ENCODE results near the gene GNB1.

GNB1 gene

GRCh38 chr1:1786836-1787605, 103.9 kb downstream of the GNB1 start:
- Histone ChIP-seq H3K9me3 (no peaks in the 10 kb centered on the region), H3K36me3 (peaks cover 74% of the 10 kb centered on the region), H3K27ac (peak overlapping the region; percentile 88), H3K4me3 (ENCODE audit: low read depth in 1 of 2, low read length in 1 of 2) (no peak overlapping the region), H3K27me3 (no peaks in the 10 kb centered on the region), H3K4me1 (ENCODE audit: control insufficient read depth in 1 of 2, insufficient read depth in 1 of 2, low read depth in 1 of 2, low read length in 1 of 2) (peaks cover 41 to 51% of the 10 kb centered on the region in 2 experiments)
- TF ChIP-seq, protein P1, sequence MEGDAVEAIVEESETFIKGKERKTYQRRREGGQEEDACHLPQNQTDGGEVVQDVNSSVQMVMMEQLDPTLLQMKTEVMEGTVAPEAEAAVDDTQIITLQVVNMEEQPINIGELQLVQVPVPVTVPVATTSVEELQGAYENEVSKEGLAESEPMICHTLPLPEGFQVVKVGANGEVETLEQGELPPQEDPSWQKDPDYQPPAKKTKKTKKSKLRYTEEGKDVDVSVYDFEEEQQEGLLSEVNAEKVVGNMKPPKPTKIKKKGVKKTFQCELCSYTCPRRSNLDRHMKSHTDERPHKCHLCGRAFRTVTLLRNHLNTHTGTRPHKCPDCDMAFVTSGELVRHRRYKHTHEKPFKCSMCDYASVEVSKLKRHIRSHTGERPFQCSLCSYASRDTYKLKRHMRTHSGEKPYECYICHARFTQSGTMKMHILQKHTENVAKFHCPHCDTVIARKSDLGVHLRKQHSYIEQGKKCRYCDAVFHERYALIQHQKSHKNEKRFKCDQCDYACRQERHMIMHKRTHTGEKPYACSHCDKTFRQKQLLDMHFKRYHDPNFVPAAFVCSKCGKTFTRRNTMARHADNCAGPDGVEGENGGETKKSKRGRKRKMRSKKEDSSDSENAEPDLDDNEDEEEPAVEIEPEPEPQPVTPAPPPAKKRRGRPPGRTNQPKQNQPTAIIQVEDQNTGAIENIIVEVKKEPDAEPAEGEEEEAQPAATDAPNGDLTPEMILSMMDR (IDR thresholded peaks at IDR 0.05), result no peak

GRCh38 chr1:1785666-1786065, 105.2 kb downstream of the GNB1 start:
- Histone ChIP-seq H3K4me3 (ENCODE audit: low read depth in 1 of 2, low read length in 1 of 2) (no peak overlapping the region), H3K27ac (peak overlapping the region; percentile 88), H3K27me3 (no peaks in the 10 kb centered on the region), H3K4me1 (ENCODE audit: control insufficient read depth in 1 of 2, insufficient read depth in 1 of 2, low read depth in 1 of 2, low read length in 1 of 2) (peaks cover 53 to 63% of the 10 kb centered on the region in 2 experiments), H3K36me3 (peaks cover 62% of the 10 kb centered on the region), H3K9me3 (no peaks in the 10 kb centered on the region)
- TF ChIP-seq, protein P1 (IDR thresholded peaks at IDR 0.05), result no peak

- Histone ChIP-seq H3K9me3 (no peaks in the 10 kb centered on the region), H3K4me1 (ENCODE audit: control insufficient read depth in 1 of 2, insufficient read depth in 1 of 2, low read depth in 1 of 2, low read length in 1 of 2) (peaks cover 53 to 61% of the 10 kb centered on the region in 2 experiments), H3K27ac (peak overlapping the region; percentile 88), H3K36me3 (peaks cover 55% of the 10 kb centered on the region), H3K27me3 (no peaks in the 10 kb centered on the region), H3K4me3 (ENCODE audit: low read depth in 1 of 2, low read length in 1 of 2) (no peak overlapping the region)
- TF ChIP-seq, protein P1 (IDR thresholded peaks at IDR 0.05), result no peak
Measured at GRCh38 chr1:1784933-1785332, 106.0 kb downstream of the GNB1 start.

GRCh38 chr1:1783320-1783719, 107.6 kb downstream of the GNB1 start:
- Histone ChIP-seq H3K27me3 (no peaks in the 10 kb centered on the region), H3K4me1 (ENCODE audit: control insufficient read depth in 1 of 2, insufficient read depth in 1 of 2, low read depth in 1 of 2, low read length in 1 of 2) (peaks cover 44 to 50% of the 10 kb centered on the region in 2 experiments), H3K9me3 (no peaks in the 10 kb centered on the region), H3K27ac (peak overlapping the region; percentile 99), H3K36me3 (peaks cover 39% of the 10 kb centered on the region), H3K4me3 (ENCODE audit: low read depth in 1 of 2, low read length in 1 of 2) (peak overlapping the region; percentile 79 to 100)
- TF ChIP-seq, protein P1 (IDR thresholded peaks at IDR 0.05), result no peak

DNA sequence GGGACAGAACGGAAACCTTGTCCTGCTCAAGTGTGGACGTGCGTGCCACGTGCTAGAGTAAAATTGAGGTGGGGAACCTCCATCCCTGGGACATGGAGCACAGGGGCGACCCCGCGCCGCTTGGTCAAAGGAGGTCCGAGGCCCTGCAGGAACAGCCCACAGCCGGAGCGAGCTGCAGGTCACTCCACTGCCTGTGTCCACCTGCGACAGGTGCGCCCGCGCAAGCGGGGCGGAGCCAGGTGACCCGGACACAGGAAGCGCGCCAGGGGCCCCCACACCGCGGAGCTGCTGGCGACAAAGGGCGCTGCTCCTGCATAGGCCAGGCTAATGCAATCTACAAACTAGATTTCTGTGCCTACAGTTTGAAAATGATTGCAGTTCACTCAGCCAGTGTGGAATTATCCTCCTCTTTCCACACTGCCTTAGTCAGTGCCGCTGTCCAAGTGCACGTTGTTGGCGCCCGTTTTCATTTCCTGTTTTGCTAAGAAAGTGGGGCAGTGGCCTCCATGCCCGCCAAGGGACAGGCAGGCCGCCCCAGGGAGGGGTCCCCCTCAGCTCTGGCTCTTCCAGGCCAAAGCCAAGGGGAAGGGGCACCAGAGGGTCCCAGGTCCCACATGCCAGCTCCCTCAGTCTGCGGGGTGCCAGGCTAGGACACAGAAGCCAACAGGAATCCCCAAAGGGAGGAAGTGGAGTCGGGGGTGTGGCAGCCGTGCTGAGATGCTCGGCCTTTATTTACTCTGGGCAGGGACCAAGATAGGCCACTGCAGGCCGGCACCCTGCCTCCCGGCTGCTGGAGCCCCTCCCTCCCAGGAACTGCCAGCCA, 108.3 kb downstream of the GNB1 start:
- H3K4me1 ChIP-seq (ENCODE audit: control insufficient read depth in 1 of 2, insufficient read depth in 1 of 2, low read depth in 1 of 2, low read length in 1 of 2), result peaks cover 48 to 50% of the 10 kb centered on the region in 2 experiments
- peak overlapping the region; percentile 99 for H3K27ac ChIP-seq
- TF ChIP-seq, protein P1 (IDR thresholded peaks at IDR 0.05), result no peak
- H3K36me3 ChIP-seq, result peaks cover 36% of the 10 kb centered on the region
- no peaks in the 10 kb centered on the region for H3K27me3 ChIP-seq
- peak overlapping the region; percentile 79 to 100 for H3K4me3 ChIP-seq (ENCODE audit: low read depth in 1 of 2, low read length in 1 of 2)
- no peaks in the 10 kb centered on the region for H3K9me3 ChIP-seq
